H9 (cell line): Measurements from ENCODE around the gene RNF125. TPM values are rescaled to one million over a fixed set of nuclear protein-coding genes. Genes with fewer than 3 reads are reported as not detected.

Experiments
- DNase-seq: peaks from one replicate; pipeline ENCODE4 v3.0.0-alpha.2; 2017
- H2AFZ ChIP-seq: one replicate; pipeline ENCODE4 v1.6.1; 2013; ENCODE audit warnings: mild to moderate bottlenecking, low read length, control low read depth, moderate library complexity
- H2AK5ac ChIP-seq: 2 replicates; pipeline ENCODE4 v1.6.1; 2013; ENCODE audit warnings: low read length, control low read depth, mixed read lengths; ENCODE audit not compliant: insufficient read length
- H2BK120ac ChIP-seq: one replicate; pipeline ENCODE4 v1.6.1; 2013; ENCODE audit warnings: low read depth, mild to moderate bottlenecking, low read length, control low read depth, inconsistent platforms; ENCODE audit not compliant: poor library complexity, severe bottlenecking
- H2BK12ac ChIP-seq: 2 replicates; pipeline ENCODE4 v1.6.1; 2013; ENCODE audit warnings: low read length, control low read depth, mixed read lengths, low read depth; ENCODE audit not compliant: insufficient read length
- H2BK15ac ChIP-seq: 2 replicates; pipeline ENCODE4 v1.6.1; 2013; ENCODE audit warnings: low read depth, low read length, control low read depth
- H2BK20ac ChIP-seq: one replicate; pipeline ENCODE4 v1.6.1; 2013; ENCODE audit warnings: low read depth, mild to moderate bottlenecking, low read length, control low read depth, inconsistent platforms; ENCODE audit not compliant: poor library complexity, severe bottlenecking
- H2BK5ac ChIP-seq: 2 replicates; pipeline ENCODE4 v1.6.1; 2013; ENCODE audit warnings: low read length, control low read depth, mixed read lengths; ENCODE audit not compliant: insufficient read length
- H3K14ac ChIP-seq: 2 replicates; pipeline ENCODE4 v1.6.1; 2013; ENCODE audit warnings: low read length, control low read depth; ENCODE audit not compliant: insufficient read depth
- H3K18ac ChIP-seq: 2 replicates; pipeline ENCODE4 v1.6.1; 2013; ENCODE audit warnings: low read depth, mild to moderate bottlenecking, mixed read lengths, low read length, control low read depth; ENCODE audit not compliant: insufficient read length
- H3K23ac ChIP-seq: 2 replicates; pipeline ENCODE4 v1.6.1; 2013; ENCODE audit warnings: low read length, control low read depth, mixed read lengths, low read depth; ENCODE audit not compliant: insufficient read length
- H3K23me2 ChIP-seq: 2 replicates; pipeline ENCODE4 v1.6.1; 2013; ENCODE audit warnings: low read depth, mild to moderate bottlenecking, mixed read lengths, low read length, control low read depth; ENCODE audit not compliant: insufficient read length, poor library complexity, severe bottlenecking
- H3K27ac ChIP-seq: 2 replicates; pipeline ENCODE4 v1.5.1; 2013; ENCODE audit warnings: low read length, control low read depth, mixed read lengths, low read depth; ENCODE audit not compliant: insufficient read length
- H3K27me3 ChIP-seq: 2 replicates; pipeline ENCODE4 v1.6.1; 2013; ENCODE audit warnings: low read length, control low read depth, inconsistent platforms; ENCODE audit not compliant: insufficient read depth
- H3K4ac ChIP-seq: 2 replicates; pipeline ENCODE4 v1.6.1; 2013; ENCODE audit warnings: low read depth, mild to moderate bottlenecking, control low read depth, inconsistent platforms, low read length, moderate library complexity
- H3K4me1 ChIP-seq: 2 replicates; pipeline ENCODE4 v1.6.1; 2013; ENCODE audit warnings: low read length, control low read depth, inconsistent platforms; ENCODE audit not compliant: insufficient read depth
- H3K4me2 ChIP-seq: 2 replicates; pipeline ENCODE4 v1.6.1; 2013; ENCODE audit warnings: low read length, control low read depth, mixed read lengths; ENCODE audit not compliant: insufficient read length, insufficient read depth
- H3K56ac ChIP-seq: 2 replicates; pipeline ENCODE4 v1.6.1; 2013; ENCODE audit warnings: low read depth, mild to moderate bottlenecking, mixed read lengths, low read length, control low read depth; ENCODE audit not compliant: insufficient read length
- H3K79me1 ChIP-seq: 2 replicates; pipeline ENCODE4 v1.6.1; 2013; ENCODE audit warnings: low read depth, mild to moderate bottlenecking, moderate library complexity, low read length, control low read depth, inconsistent platforms; ENCODE audit not compliant: insufficient read depth, poor library complexity, severe bottlenecking
- H3K79me2 ChIP-seq: 2 replicates; pipeline ENCODE4 v1.6.1; 2013; ENCODE audit warnings: low read length, control low read depth, inconsistent platforms; ENCODE audit not compliant: insufficient read depth
- H3K9ac ChIP-seq: 2 replicates; pipeline ENCODE4 v1.6.1; 2013; ENCODE audit warnings: low read length, control low read depth, mixed read lengths; ENCODE audit not compliant: insufficient read length; ENCODE audit errors: extremely low read depth
- H3K9me3 ChIP-seq: one replicate; pipeline ENCODE4 v1.6.1; 2013; ENCODE audit warnings: low read depth, low read length, inconsistent platforms; ENCODE audit not compliant: control insufficient read depth
- H3T11ph ChIP-seq: one replicate; pipeline ENCODE4 v1.6.1; 2013; ENCODE audit warnings: mild to moderate bottlenecking, low read length, control low read depth, inconsistent platforms
- H4K20me1 ChIP-seq: one replicate; pipeline ENCODE4 v1.6.1; 2013; ENCODE audit not compliant: control insufficient read depth, insufficient read length, insufficient read depth
- H4K5ac ChIP-seq: 2 replicates; pipeline ENCODE4 v1.6.1; 2013; ENCODE audit warnings: low read depth, mild to moderate bottlenecking, mixed read lengths, low read length, control low read depth; ENCODE audit not compliant: insufficient read length
- H4K8ac ChIP-seq: replicated peaks from 2 replicates; pipeline ENCODE4 v1.6.1; 2013; ENCODE audit warnings: low read length, control low read depth, mixed read lengths, low read depth; ENCODE audit not compliant: insufficient read length
- H4K91ac ChIP-seq: 2 replicates; pipeline ENCODE4 v1.6.1; 2013; ENCODE audit warnings: low read depth, mild to moderate bottlenecking, moderate library complexity, mixed read lengths, low read length, control low read depth; ENCODE audit not compliant: insufficient read length
- H3K27ac Mint-ChIP-seq, 3 experiments: 2 replicates in 2 of 3; 3 replicates in 1 of 3; pipeline ENCODE4 v1.8.0; 2020 to 2021; ENCODE audit warnings: mixed read lengths in 3 of 3, mild to moderate bottlenecking in 1 of 3, moderate library complexity in 1 of 3
- H3K27me3 Mint-ChIP-seq: 2 replicates; pipeline ENCODE4 v1.8.0; 2021; ENCODE audit warnings: low read depth, mild to moderate bottlenecking, moderate library complexity, mixed read lengths
- H3K36me3 Mint-ChIP-seq, 3 experiments: 2 replicates in 2 of 3; 3 replicates in 1 of 3; pipeline ENCODE4 v1.8.0; 2020 to 2021; ENCODE audit warnings: low read depth in 3 of 3, mixed read lengths in 3 of 3; ENCODE audit not compliant: insufficient read depth in 1 of 3
- H3K4me1 Mint-ChIP-seq, 2 experiments: 2 replicates each; pipeline ENCODE4 v1.8.0; 2020; ENCODE audit warnings: mixed read lengths in 2 of 2
- H3K4me3 Mint-ChIP-seq, 2 experiments: 2 replicates in 1 of 2; 3 replicates in 1 of 2; pipeline ENCODE4 v1.8.0; 2020 to 2021; ENCODE audit warnings: mild to moderate bottlenecking in 2 of 2, mixed read lengths in 2 of 2, moderate library complexity in 1 of 2
- H3K9me3 Mint-ChIP-seq, 2 experiments: 2 replicates in 1 of 2; 3 replicates in 1 of 2; pipeline ENCODE4 v1.8.0; 2020; ENCODE audit warnings: mild to moderate bottlenecking in 2 of 2, mixed read lengths in 2 of 2, moderate library complexity in 1 of 2
- CTCF ChIP-seq: fragments of 200-600 bp; sonication (generic); conservative IDR thresholded peaks from 3 replicates; pipeline ENCODE4 v1.8.0; 2021; ENCODE audit warnings: antibody characterized with exemption, mild to moderate bottlenecking
- WGBS: extraction: QIAGEN DNeasy Blood & Tissue Kit; methylation state at CpG from one replicate; pipeline ENCODE4 v1.1.7; 2013; ENCODE audit warnings: missing lambda C conversion rate, low lambda C conversion rate, mixed read lengths; ENCODE audit not compliant: insufficient read length; ENCODE audit errors: extremely low coverage; 5-methylcytosine and 5-hydroxymethylcytosine counted together
- total RNA-seq: library from RNA; stranded (reverse); gene quantifications from 2 replicates; pipeline ENCODE4 v1.2.1, GENCODE V29; 2021

Gene RNF125
- total RNA-seq, 1 experiment from 2014 or later, result 8.3 TPM

- Histone ChIP-seq H3K18ac (no peak overlapping the region), H3K79me1 (no peaks in the 10 kb centered on the region), H3K4ac (no peak overlapping the region), H3K14ac (no peak overlapping the region), H4K20me1 (no peaks in the 10 kb centered on the region), H2BK120ac (no peak overlapping the region), H2BK5ac (no peak overlapping the region), H2BK20ac (no peak overlapping the region), H3K4me1 (no peaks in the 10 kb centered on the region; the same call in 1 of the 2 replicates), H2BK15ac (no peak overlapping the region), H2AFZ (no peak overlapping the region), H3K9me3 (no peaks in the 10 kb centered on the region), H3K27ac (no peak overlapping the region), H3K4me2 (no peak overlapping the region), H3T11ph (no peak overlapping the region), H3K23me2 (no peaks in the 10 kb centered on the region), H4K8ac (no peak overlapping the region), H2AK5ac (no peak overlapping the region), H2BK12ac (no peak overlapping the region), H4K5ac (no peak overlapping the region), H3K27me3 (no peaks in the 10 kb centered on the region), H4K91ac (no peak overlapping the region), H3K79me2 (no peaks in the 10 kb centered on the region), H3K9ac (no peak overlapping the region), H3K56ac (no peak overlapping the region), H3K23ac (no peak overlapping the region)
- Mint-ChIP-seq H3K27me3 (no peaks in the 10 kb centered on the region; the same call in 1 of the 2 replicates), H3K27ac (peak overlapping the region in 2 of 3 experiments; percentile 6 to 48; a peak in 5 of 7 replicates), H3K9me3 (peaks cover 5% of the 10 kb centered on the region in 2 experiments; a peak in 2 of 5 replicates), H3K4me1 (peaks cover 9 to 10% of the 10 kb centered on the region in 2 experiments), H3K36me3 (peaks cover 0 to 6% (median 3%) of the 10 kb centered on the region in 3 experiments; a peak in 3 of 7 replicates), H3K4me3 (no peak overlapping the region)
- no peak for TF ChIP-seq CTCF
- peak; percentile 30 for DNase-seq
- WGBS, result no CpG with 5 or more reads among the region's 5 CpGs
Measured at GRCh38 chr18:32010124-32010721, 8.4 kb upstream of the RNF125 start.
